Glutamatergic neuron (in vitro differentiated cells): ENCODE measurements around the gene DMWD. TPM values are rescaled to one million over a fixed set of nuclear protein-coding genes. Genes with fewer than 3 reads are reported as not detected.
A peak's percentile ranks its signal among the peaks of the same experiment; 100 is the strongest.

Experiments used
- DNase-seq: peaks from one replicate; pipeline ENCODE4 v3.0.0; 2022
- H3K27ac Mint-ChIP-seq: one replicate; pipeline ENCODE4 v1.8.0; 2020; ENCODE audit warnings: mild to moderate bottlenecking, mixed read lengths, inconsistent platforms; ENCODE audit not compliant: unreplicated experiment
- H3K27me3 Mint-ChIP-seq: one replicate; pipeline ENCODE4 v1.8.0; 2020; ENCODE audit warnings: mild to moderate bottlenecking, moderate library complexity, mixed read lengths, inconsistent platforms; ENCODE audit not compliant: unreplicated experiment
- H3K36me3 Mint-ChIP-seq: one replicate; pipeline ENCODE4 v1.8.0; 2020; ENCODE audit warnings: mild to moderate bottlenecking, mixed read lengths, inconsistent platforms; ENCODE audit not compliant: unreplicated experiment
- H3K4me1 Mint-ChIP-seq: one replicate; pipeline ENCODE4 v1.8.0; 2020; ENCODE audit warnings: mild to moderate bottlenecking, low read depth, mixed read lengths, inconsistent platforms; ENCODE audit not compliant: unreplicated experiment
- H3K4me3 Mint-ChIP-seq: one replicate; pipeline ENCODE4 v1.8.0; 2020; ENCODE audit warnings: mild to moderate bottlenecking, mixed read lengths, inconsistent platforms; ENCODE audit not compliant: unreplicated experiment
- H3K9me3 Mint-ChIP-seq: one replicate; pipeline ENCODE4 v1.8.0; 2020; ENCODE audit warnings: mild to moderate bottlenecking, moderate library complexity, mixed read lengths, inconsistent platforms; ENCODE audit not compliant: unreplicated experiment
- CTCF ChIP-seq: fragments of 200-600 bp; sonication (generic); IDR thresholded peaks from one replicate; pipeline ENCODE4 v1.5.0; 2021; ENCODE audit not compliant: partially characterized antibody, unreplicated experiment
- total RNA-seq: library from RNA; stranded (reverse); fragmentation: NEBNext Ultra II Directional; extraction: Animal tissue kit (Norgen Biotek cat#: 25700); gene quantifications from one replicate; pipeline ENCODE4 v1.2.1, GENCODE V29; 2021; ENCODE audit not compliant: unreplicated experiment

The DMWD gene
- total RNA-seq, 1 donor from 2014 or later = 123 TPM

- no peak for DNase-seq
- peaks cover 15% of the 10 kb centered on the region for H3K4me1 Mint-ChIP-seq
- peak overlapping the region; percentile 16 for H3K4me3 Mint-ChIP-seq
- peak; percentile 26 for TF ChIP-seq CTCF
- peak overlapping the region; percentile 57 for H3K27ac Mint-ChIP-seq
- H3K36me3 Mint-ChIP-seq = no peaks in the 10 kb centered on the region
- H3K27me3 Mint-ChIP-seq = peaks cover 7% of the 10 kb centered on the region
- H3K9me3 Mint-ChIP-seq = peaks cover 2% of the 10 kb centered on the region
Measured at GRCh38 chr19:45827459-45828093, 34.9 kb upstream of the DMWD start.

DNA sequence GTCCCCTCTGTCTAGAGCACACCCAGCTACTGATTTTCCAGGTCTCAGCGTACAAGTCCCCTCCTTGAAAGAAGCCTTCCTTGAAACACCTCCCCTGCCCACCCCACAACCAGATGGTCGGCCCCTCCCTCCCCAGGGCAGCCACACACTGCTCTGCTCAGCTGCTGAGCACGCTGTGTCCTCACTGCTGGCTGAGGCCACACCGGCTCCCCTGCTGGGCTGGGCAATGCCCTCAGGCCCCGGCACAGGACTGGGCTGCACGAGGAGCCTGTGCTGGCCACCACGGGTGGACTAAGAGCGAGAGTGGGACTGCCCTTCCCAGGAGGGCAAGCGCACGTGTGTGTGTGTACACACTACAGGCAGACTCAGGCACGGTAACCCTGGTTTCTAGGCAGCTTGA lies 34.3 kb upstream of the DMWD start:
- H3K4me3 Mint-ChIP-seq = no peak overlapping the region
- peaks cover 15% of the 10 kb centered on the region for H3K4me1 Mint-ChIP-seq
- H3K27me3 Mint-ChIP-seq = peaks cover 7% of the 10 kb centered on the region
- H3K9me3 Mint-ChIP-seq = peaks cover 2% of the 10 kb centered on the region
- DNase-seq = peak; percentile 50
- no peaks in the 10 kb centered on the region for H3K36me3 Mint-ChIP-seq
- peak overlapping the region; percentile 57 for H3K27ac Mint-ChIP-seq
- no peak for TF ChIP-seq CTCF

GRCh38 chr19:45825917-45826893 lies 33.6 kb upstream of the DMWD start:
- no peak for TF ChIP-seq CTCF
- peaks cover 7% of the 10 kb centered on the region for H3K27me3 Mint-ChIP-seq
- no peaks in the 10 kb centered on the region for H3K36me3 Mint-ChIP-seq
- peak overlapping the region; percentile 55 for H3K27ac Mint-ChIP-seq
- H3K4me1 Mint-ChIP-seq = peaks cover 15% of the 10 kb centered on the region
- H3K4me3 Mint-ChIP-seq = no peak overlapping the region
- DNase-seq = no peak
- peaks cover 2% of the 10 kb centered on the region for H3K9me3 Mint-ChIP-seq

DNA sequence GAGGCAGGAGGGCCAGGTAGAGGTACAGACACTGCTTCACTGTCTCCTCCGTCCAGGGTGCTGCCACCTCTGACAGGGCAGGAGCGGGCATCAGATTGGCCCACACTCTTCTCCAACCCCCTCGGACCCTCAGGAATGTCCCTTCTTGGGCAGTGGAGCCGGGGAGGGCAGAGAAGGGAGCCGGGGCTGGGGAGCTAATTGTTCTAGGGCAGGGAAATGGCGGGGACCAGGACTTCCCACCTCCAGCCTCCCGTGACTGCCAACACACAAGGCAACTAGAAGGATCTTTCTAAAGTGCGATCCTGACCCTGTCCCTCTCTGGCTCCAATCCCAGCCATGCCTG lies 32.6 kb upstream of the DMWD start:
- H3K36me3 Mint-ChIP-seq = no peaks in the 10 kb centered on the region
- peaks cover 2% of the 10 kb centered on the region for H3K9me3 Mint-ChIP-seq

More for the DNA sequence above, 32.6 kb upstream of the DMWD start:
- Mint-ChIP-seq H3K27me3 (peaks cover 7% of the 10 kb centered on the region), H3K4me3 (no peak overlapping the region), H3K4me1 (peaks cover 15% of the 10 kb centered on the region), H3K27ac (peak overlapping the region; percentile 28)
- TF ChIP-seq CTCF = no peak
- DNase-seq = no peak
